ENCODE results near the gene P2RX5.
A peak's percentile ranks its signal among the peaks of the same experiment; 100 is the strongest.

The P2RX5 gene

DNA sequence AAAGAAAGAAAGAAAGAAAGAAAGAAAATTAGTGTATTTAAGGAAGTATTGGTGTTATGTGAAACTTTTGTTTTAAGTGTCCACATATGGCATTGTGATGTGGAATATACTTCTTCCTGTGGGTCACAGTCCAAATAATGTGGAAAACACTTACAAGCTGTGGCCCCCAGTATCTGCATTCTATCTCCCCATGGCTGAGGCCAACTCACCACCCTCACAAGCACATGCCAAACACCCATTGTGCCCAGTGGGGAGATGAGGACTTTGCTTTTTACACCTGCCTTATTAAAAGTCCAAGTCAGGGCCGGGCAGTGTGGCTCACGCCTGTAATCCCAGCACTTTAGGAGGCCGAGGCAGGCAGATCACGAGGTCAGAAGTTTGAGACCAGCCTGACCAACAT lies 4.0 kb upstream of the P2RX5 start:
- DNase-seq (ENCODE audit: low read depth), result no peak
- TF ChIP-seq, protein P1, sequence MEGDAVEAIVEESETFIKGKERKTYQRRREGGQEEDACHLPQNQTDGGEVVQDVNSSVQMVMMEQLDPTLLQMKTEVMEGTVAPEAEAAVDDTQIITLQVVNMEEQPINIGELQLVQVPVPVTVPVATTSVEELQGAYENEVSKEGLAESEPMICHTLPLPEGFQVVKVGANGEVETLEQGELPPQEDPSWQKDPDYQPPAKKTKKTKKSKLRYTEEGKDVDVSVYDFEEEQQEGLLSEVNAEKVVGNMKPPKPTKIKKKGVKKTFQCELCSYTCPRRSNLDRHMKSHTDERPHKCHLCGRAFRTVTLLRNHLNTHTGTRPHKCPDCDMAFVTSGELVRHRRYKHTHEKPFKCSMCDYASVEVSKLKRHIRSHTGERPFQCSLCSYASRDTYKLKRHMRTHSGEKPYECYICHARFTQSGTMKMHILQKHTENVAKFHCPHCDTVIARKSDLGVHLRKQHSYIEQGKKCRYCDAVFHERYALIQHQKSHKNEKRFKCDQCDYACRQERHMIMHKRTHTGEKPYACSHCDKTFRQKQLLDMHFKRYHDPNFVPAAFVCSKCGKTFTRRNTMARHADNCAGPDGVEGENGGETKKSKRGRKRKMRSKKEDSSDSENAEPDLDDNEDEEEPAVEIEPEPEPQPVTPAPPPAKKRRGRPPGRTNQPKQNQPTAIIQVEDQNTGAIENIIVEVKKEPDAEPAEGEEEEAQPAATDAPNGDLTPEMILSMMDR (IDR thresholded peaks at IDR 0.05; ENCODE audit: low read depth, low read length, missing control alignments), result no peak
- in situ Hi-C loops (cut with HindIII; ENCODE audit: low sequenced_read_pairs), result no loop called here
- no peak overlapping the region for H3K4me3 ChIP-seq (ENCODE audit: low read depth, low read length)

DNA sequence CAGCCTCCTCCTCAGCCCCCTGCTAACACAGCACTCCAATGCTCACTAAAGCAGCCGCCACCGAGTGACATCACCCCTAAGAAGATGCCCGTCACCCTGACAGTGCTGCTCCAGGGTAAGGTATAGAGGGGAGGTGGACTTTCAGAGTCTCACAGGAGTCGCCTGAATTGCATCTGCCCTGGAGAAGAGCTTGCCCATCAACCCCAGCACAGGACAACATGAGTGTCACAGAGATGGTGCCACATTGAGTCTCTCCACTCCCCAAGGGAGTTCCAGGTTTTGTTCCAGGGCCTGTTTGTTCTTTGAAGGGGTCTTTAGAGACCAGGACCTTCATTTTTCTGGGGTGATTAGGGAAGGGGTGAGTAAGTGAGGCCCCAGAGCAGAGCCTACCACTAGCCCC lies 2.2 kb upstream of the P2RX5 start:
- in situ Hi-C loops (cut with HindIII; ENCODE audit: low sequenced_read_pairs), result no loop called here
- TF ChIP-seq, protein P1 (IDR thresholded peaks at IDR 0.05; ENCODE audit: low read depth, low read length, missing control alignments), result no peak
- DNase-seq (ENCODE audit: low read depth), result no peak
- no peak overlapping the region for H3K4me3 ChIP-seq (ENCODE audit: low read depth, low read length)

DNA sequence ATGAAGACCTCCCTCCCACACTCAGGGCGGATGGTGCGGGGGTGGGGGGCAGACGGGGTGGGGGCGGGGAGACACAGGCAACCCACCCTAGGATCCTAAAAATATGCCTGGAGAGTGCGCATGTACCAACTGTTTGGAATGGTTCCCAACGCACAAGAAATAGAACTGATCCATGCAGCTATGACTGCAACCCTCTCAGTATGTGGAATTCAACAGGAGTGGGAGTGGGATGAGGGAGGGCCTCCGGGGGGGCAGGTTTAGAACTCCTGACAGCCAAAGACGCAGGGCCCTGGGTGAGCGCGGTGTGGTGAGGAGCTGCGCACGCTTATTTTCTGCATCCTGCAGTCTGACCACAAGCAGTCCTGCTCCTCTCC lies 1.1 kb upstream of the P2RX5 start:
- H3K4me3 ChIP-seq (ENCODE audit: low read depth, low read length), result no peak overlapping the region
- TF ChIP-seq, protein P1 (IDR thresholded peaks at IDR 0.05; ENCODE audit: low read depth, low read length, missing control alignments), result no peak
- no peak for DNase-seq (ENCODE audit: low read depth)
- in situ Hi-C loops (cut with HindIII; ENCODE audit: low sequenced_read_pairs), result no loop called here

DNA sequence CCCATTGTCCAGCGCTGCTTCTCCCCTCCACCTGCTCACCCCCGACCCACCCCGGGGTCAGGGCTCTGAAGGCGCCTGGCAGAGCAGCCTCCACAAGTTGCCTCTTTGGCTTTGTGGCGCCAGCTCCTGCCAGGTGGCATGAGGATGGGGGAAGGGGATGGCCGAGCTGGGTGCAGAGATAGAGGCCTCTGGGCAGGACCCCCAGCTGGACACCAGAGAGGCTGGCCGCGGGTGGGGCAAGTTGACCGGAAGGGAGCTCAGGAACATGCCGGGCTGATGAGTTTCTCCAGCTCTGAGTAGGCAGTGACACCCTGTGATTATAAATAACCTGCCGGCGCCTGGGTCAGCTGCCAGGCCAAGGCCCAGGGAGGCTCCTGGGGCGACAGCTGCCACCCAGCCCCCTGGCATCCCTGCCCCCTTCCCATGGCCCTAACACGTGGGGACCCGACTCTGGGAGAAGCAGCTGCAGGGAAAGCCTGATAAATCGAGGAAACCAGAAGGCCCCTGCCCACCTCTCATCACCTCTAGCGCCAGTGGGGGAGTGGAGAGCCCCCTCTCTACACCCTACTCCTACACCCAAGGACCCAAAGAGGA lies 729 bp downstream of the P2RX5 start:
- TF ChIP-seq, protein P1 (IDR thresholded peaks at IDR 0.05; ENCODE audit: low read depth, low read length, missing control alignments), result no peak
- no peak for DNase-seq (ENCODE audit: low read depth)
- in situ Hi-C loops (cut with HindIII; ENCODE audit: low sequenced_read_pairs), result no loop called here
- peak overlapping the region; percentile 39 for H3K4me3 ChIP-seq (ENCODE audit: low read depth, low read length)

DNA sequence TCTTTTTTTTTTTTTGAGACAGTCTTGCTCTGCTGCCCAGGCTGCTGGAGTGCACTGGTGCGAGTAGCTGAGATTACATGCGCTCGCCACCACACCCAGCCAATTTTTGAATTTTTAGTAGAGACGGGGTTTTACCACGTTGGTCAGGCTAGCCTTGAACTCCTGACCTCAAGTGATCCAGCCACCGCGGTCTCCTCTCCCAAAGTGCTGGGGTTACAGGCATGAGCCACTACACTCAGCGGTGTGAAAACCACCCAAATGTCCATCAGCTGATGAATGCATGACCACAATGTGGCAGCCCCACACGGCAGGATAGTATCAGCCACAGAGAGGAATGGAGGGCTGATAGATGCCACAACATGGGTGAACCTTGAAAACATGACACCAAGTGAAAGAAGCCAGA lies 2.1 kb downstream of the P2RX5 start:
- DNase-seq (ENCODE audit: low read depth), result no peak
- TF ChIP-seq, protein P1 (IDR thresholded peaks at IDR 0.05; ENCODE audit: low read depth, low read length, missing control alignments), result no peak
- H3K4me3 ChIP-seq (ENCODE audit: low read depth, low read length), result no peak overlapping the region
- in situ Hi-C loops (cut with HindIII; ENCODE audit: low sequenced_read_pairs), result no loop called here

DNA sequence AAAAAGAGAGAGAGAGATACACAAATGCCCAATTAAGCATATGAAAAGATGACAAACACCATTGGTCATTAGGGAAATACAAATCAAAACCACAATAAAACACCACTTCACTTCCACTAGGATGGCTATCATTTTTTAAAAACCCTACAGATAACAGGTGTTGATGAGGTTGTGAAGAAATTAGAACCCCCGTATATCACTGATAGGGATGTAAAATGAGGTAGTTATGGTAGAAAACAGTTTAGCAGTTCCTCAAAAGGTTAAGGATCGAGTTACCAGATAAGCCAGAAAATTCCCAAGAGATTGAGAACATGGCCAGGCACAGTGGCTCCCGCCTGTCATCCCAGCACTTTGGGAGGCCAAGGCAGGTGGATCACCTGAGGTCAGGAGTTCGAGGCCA lies 2.8 kb downstream of the P2RX5 start:
- in situ Hi-C loops (cut with HindIII; ENCODE audit: low sequenced_read_pairs), result no loop called here

More for the DNA sequence above, 2.8 kb downstream of the P2RX5 start:
- no peak overlapping the region for H3K4me3 ChIP-seq (ENCODE audit: low read depth, low read length)
- DNase-seq (ENCODE audit: low read depth), result no peak
- TF ChIP-seq, protein P1 (IDR thresholded peaks at IDR 0.05; ENCODE audit: low read depth, low read length, missing control alignments), result no peak

Measured in astrocyte of the cerebellum (primary cell).